ENCODE results near the gene ZBTB7C. TPM values are rescaled to one million over a fixed set of nuclear protein-coding genes. Genes with fewer than 3 reads are reported as not detected.

Gene ZBTB7C
- polyA plus RNA-seq, 1 donor (not counting 4 experiments of a cell fraction or from before 2014, with no cell fraction given), result 0.58 TPM

GRCh38 chr18:48413342-48413741 lies 4.2 kb upstream of the ZBTB7C start:
- no peak for TF ChIP-seq EZH2 (IDR thresholded peaks at IDR 0.05; ENCODE audit: low read length)
- TF ChIP-seq CTCF (optimal IDR thresholded peaks at IDR 0.05 in 1 of 3, IDR thresholded peaks at IDR 0.05 in 1 of 3, conservative IDR thresholded peaks at IDR 0.05 in 1 of 3; ENCODE audit: extremely low read depth in 1 of 3, insufficient read depth in 2 of 3, low read length in 3 of 3), result no peak
- Histone ChIP-seq H3K4me2 (ENCODE audit: control insufficient read depth, extremely low read depth, insufficient read depth, low read depth, low read length) (no peak overlapping the region), H3K4me3 (ENCODE audit: control insufficient read depth in 2 of 3, extremely low read depth in 1 of 3, insufficient read depth in 2 of 3, low read depth in 1 of 3, low read length in 3 of 3) (no peak overlapping the region), H3K36me3 (ENCODE audit: control insufficient read depth in 2 of 2, extremely low read depth in 1 of 2, insufficient read depth in 2 of 2, low read length in 2 of 2) (no peaks in the 10 kb centered on the region), H3K9me1 (ENCODE audit: control insufficient read depth, extremely low read depth, insufficient read depth, low read length) (no peaks in the 10 kb centered on the region), H3K27ac (ENCODE audit: control insufficient read depth, insufficient read depth, low read length) (no peak overlapping the region), H3K27me3 (ENCODE audit: control insufficient read depth, extremely low read depth, insufficient read depth, low read length) (peaks cover 12% of the 10 kb centered on the region), H3K4me1 (ENCODE audit: control insufficient read depth, extremely low read depth, insufficient read depth, low read length) (peaks cover 9% of the 10 kb centered on the region), H2AFZ (ENCODE audit: control insufficient read depth, low read length) (no peak overlapping the region), H3K9me3 (ENCODE audit: control insufficient read depth, low read depth, low read length) (no peaks in the 10 kb centered on the region), H4K20me1 (ENCODE audit: control insufficient read depth, extremely low read depth, insufficient read depth, low read length) (no peaks in the 10 kb centered on the region), H3K9ac (ENCODE audit: control insufficient read depth, extremely low read depth, insufficient read depth, low read length) (no peak overlapping the region), H3K79me2 (ENCODE audit: control insufficient read depth, insufficient read depth, low read length) (no peaks in the 10 kb centered on the region)
- DNase-seq (ENCODE audit: low read depth, low spot score), result no peak
- dilution Hi-C loops (cut with MboI; ENCODE audit: extremely low pct_ligation_motif_present, low sequenced_read_pairs), result no loop called here
- FAIRE-seq, result no peak

- Histone ChIP-seq H3K9me1 (ENCODE audit: control insufficient read depth, extremely low read depth, insufficient read depth, low read length) (no peaks in the 10 kb centered on the region), H3K36me3 (ENCODE audit: control insufficient read depth in 2 of 2, extremely low read depth in 1 of 2, insufficient read depth in 2 of 2, low read length in 2 of 2) (no peaks in the 10 kb centered on the region), H3K4me1 (ENCODE audit: control insufficient read depth, extremely low read depth, insufficient read depth, low read length) (peaks cover 10% of the 10 kb centered on the region), H3K9ac (ENCODE audit: control insufficient read depth, extremely low read depth, insufficient read depth, low read length) (no peak overlapping the region), H2AFZ (ENCODE audit: control insufficient read depth, low read length) (no peak overlapping the region), H3K27me3 (ENCODE audit: control insufficient read depth, extremely low read depth, insufficient read depth, low read length) (peaks cover 21% of the 10 kb centered on the region), H4K20me1 (ENCODE audit: control insufficient read depth, extremely low read depth, insufficient read depth, low read length) (no peaks in the 10 kb centered on the region), H3K4me3 (ENCODE audit: control insufficient read depth in 2 of 3, extremely low read depth in 1 of 3, insufficient read depth in 2 of 3, low read depth in 1 of 3, low read length in 3 of 3) (no peak overlapping the region), H3K27ac (ENCODE audit: control insufficient read depth, insufficient read depth, low read length) (no peak overlapping the region), H3K9me3 (ENCODE audit: control insufficient read depth, low read depth, low read length) (no peaks in the 10 kb centered on the region), H3K79me2 (ENCODE audit: control insufficient read depth, insufficient read depth, low read length) (no peaks in the 10 kb centered on the region), H3K4me2 (ENCODE audit: control insufficient read depth, extremely low read depth, insufficient read depth, low read depth, low read length) (no peak overlapping the region)
- peak; percentile 63 to 89 (median 77) for TF ChIP-seq CTCF (optimal IDR thresholded peaks at IDR 0.05 in 1 of 3, IDR thresholded peaks at IDR 0.05 in 1 of 3, conservative IDR thresholded peaks at IDR 0.05 in 1 of 3; ENCODE audit: extremely low read depth in 1 of 3, insufficient read depth in 2 of 3, low read length in 3 of 3)
- no peak for TF ChIP-seq EZH2 (IDR thresholded peaks at IDR 0.05; ENCODE audit: low read length)
- dilution Hi-C loops (cut with MboI; ENCODE audit: extremely low pct_ligation_motif_present, low sequenced_read_pairs), result no loop called here
- DNase-seq (ENCODE audit: low read depth, low spot score) (no peak), FAIRE-seq (no peak)
These were observed 3.3 kb upstream of the ZBTB7C start for GRCh38 chr18:48412339-48412929.
